Fibroblast of villous mesenchyme (primary cell): Measurements from ENCODE around the gene TMTC2. TPM values are rescaled to one million over a fixed set of nuclear protein-coding genes. Genes with fewer than 3 reads are reported as not detected.

Experiments
- DNase-seq: peaks from one replicate; pipeline ENCODE4 v3.0.0-alpha.2; 2010; ENCODE audit warnings: low read depth
- H3K4me3 ChIP-seq: 2 replicates; pipeline ENCODE4 v1.5.1; 2011; ENCODE audit warnings: low read depth, mild to moderate bottlenecking, low read length
- CTCF ChIP-seq: IDR thresholded peaks from 2 replicates; pipeline ENCODE4 v1.5.1; 2012; ENCODE audit warnings: low read depth, mild to moderate bottlenecking, low read length; ENCODE audit not compliant: insufficient read depth
- total RNA-seq: library from RNA; depleted of rRNA; stranded (reverse); fragments of >200 nt; gene quantifications from 2 replicates; pipeline ENCODE4 v1.2.3, GENCODE V29; 2012

Gene TMTC2
- total RNA-seq, 1 donor, result 5.2 TPM

GRCh38 chr12:82721726-82722125 is 35.0 kb downstream of the TMTC2 start:
- DNase-seq, result no peak
- TF ChIP-seq CTCF, result no peak
- no peak overlapping the region for H3K4me3 ChIP-seq

GRCh38 chr12:82723093-82723492 is 36.4 kb downstream of the TMTC2 start:
- no peak overlapping the region for H3K4me3 ChIP-seq
- TF ChIP-seq CTCF, result no peak
- no peak for DNase-seq

GRCh38 chr12:82723891-82724290 is 37.2 kb downstream of the TMTC2 start:
- no peak for DNase-seq
- TF ChIP-seq CTCF, result no peak
- H3K4me3 ChIP-seq, result no peak overlapping the region

- no peak for TF ChIP-seq CTCF
- DNase-seq, result no peak
- no peak overlapping the region for H3K4me3 ChIP-seq
These were observed 39.0 kb downstream of the TMTC2 start for GRCh38 chr12:82725741-82726140.

GRCh38 chr12:82727886-82728285 is 41.2 kb downstream of the TMTC2 start:
- TF ChIP-seq CTCF, result no peak

GRCh38 chr12:82728710-82729109 is 42.0 kb downstream of the TMTC2 start:
- DNase-seq, result no peak
- no peak for TF ChIP-seq CTCF
- H3K4me3 ChIP-seq, result no peak overlapping the region

More at GRCh38 chr12:82727886-82728285, 41.2 kb downstream of the TMTC2 start:
- no peak for DNase-seq
- no peak overlapping the region for H3K4me3 ChIP-seq

- no peak for DNase-seq
These were observed 44.3 kb downstream of the TMTC2 start for GRCh38 chr12:82730953-82731459.

More at GRCh38 chr12:82730953-82731459, 44.3 kb downstream of the TMTC2 start:
- no peak overlapping the region for H3K4me3 ChIP-seq
- TF ChIP-seq CTCF, result no peak
